ENCODE results near the gene ITPKC.
"Not testable (repeated sequence)": the region's sequence is repeated elsewhere in the genome, so short reads cannot be mapped to it uniquely, and the experiment has no call there.

Gene ITPKC

DNA sequence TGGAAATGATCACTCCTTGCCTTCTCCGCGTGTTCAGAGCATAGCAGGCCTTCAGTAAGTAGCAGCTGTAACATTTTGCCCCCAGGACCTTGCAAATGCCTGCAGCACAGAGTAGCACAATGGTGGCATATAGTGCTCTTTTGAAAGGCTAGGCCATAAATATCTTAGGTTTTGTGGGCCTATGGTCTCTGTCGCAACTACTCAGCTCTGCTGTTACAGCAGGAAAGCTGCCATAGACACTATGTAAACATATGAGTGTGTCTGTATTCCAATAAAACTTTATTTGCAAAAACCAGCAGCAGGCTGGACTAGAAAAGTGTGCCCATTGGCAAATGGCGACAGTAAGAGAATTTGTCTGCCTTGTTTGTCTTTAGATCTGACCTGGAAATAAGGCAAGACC lies 9.4 kb downstream of the ITPKC start:
- H3K4me3 ChIP-seq (ENCODE audit: extremely low read depth, insufficient read depth, low read length, poor library complexity, severe bottlenecking): no peak overlapping the region
- H3K27ac ChIP-seq (ENCODE audit: low read depth, low read length, severe bottlenecking): no peak overlapping the region
- H3K4me1 ChIP-seq (ENCODE audit: control insufficient read depth, insufficient read depth, low read length, poor library complexity, severe bottlenecking): no peaks in the 10 kb centered on the region
- H3K36me3 ChIP-seq (ENCODE audit: control insufficient read depth, insufficient read depth, low read length): peaks cover 85% of the 10 kb centered on the region
- WGBS, 2 experiments (ENCODE audit: insufficient coverage in 2 of 2): 98 to 100% methylated on average over 1 to 3 of the region's 4 CpGs
- no peaks in the 10 kb centered on the region for H3K9me3 ChIP-seq (ENCODE audit: control insufficient read depth, low read length)

- not testable (repeated sequence) for H3K4me1 ChIP-seq (ENCODE audit: control insufficient read depth, insufficient read depth, low read length, poor library complexity, severe bottlenecking); H3K9me3 ChIP-seq (ENCODE audit: control insufficient read depth, low read length); H3K27ac ChIP-seq (ENCODE audit: low read depth, low read length, severe bottlenecking); H3K4me3 ChIP-seq (ENCODE audit: extremely low read depth, insufficient read depth, low read length, poor library complexity, severe bottlenecking)
- peaks cover 96% of the 10 kb centered on the region for H3K36me3 ChIP-seq (ENCODE audit: control insufficient read depth, insufficient read depth, low read length)
- 92 to 94% methylated on average over 3 to 5 of the region's 5 CpGs for WGBS, 2 experiments (ENCODE audit: insufficient coverage in 2 of 2)
These were observed 13.2 kb downstream of the ITPKC start for GRCh38 chr19:40730065-40730464.

GRCh38 chr19:40732304-40732703 lies 15.4 kb downstream of the ITPKC start:
- not testable (repeated sequence) for H3K4me3 ChIP-seq (ENCODE audit: extremely low read depth, insufficient read depth, low read length, poor library complexity, severe bottlenecking); H3K4me1 ChIP-seq (ENCODE audit: control insufficient read depth, insufficient read depth, low read length, poor library complexity, severe bottlenecking); H3K27ac ChIP-seq (ENCODE audit: low read depth, low read length, severe bottlenecking); H3K9me3 ChIP-seq (ENCODE audit: control insufficient read depth, low read length)
- 94 to 100% methylated on average over 3 to 8 of the region's 16 CpGs for WGBS, 2 experiments (ENCODE audit: insufficient coverage in 2 of 2)
- H3K36me3 ChIP-seq (ENCODE audit: control insufficient read depth, insufficient read depth, low read length): peaks cover 98% of the 10 kb centered on the region

DNA sequence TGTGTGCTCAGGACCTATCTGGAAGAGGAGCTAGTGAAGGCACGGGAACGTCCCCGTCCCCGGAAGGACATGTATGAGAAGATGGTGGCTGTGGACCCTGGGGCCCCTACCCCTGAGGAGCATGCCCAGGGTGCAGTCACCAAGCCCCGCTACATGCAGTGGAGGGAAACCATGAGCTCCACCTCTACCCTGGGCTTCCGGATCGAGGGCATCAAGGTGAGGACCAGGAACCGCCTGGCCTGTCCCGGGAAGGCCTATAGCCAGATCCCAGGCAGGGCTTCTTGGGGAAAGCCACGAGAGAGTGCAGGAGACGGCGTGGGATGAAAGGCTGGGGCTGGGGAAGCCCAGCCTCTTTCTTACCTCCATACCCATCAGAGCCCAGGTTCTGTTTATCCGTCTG lies 16.2 kb downstream of the ITPKC start:
- Histone ChIP-seq H3K27ac (ENCODE audit: low read depth, low read length, severe bottlenecking) (no peak overlapping the region), H3K4me3 (ENCODE audit: extremely low read depth, insufficient read depth, low read length, poor library complexity, severe bottlenecking) (no peak overlapping the region), H3K9me3 (ENCODE audit: control insufficient read depth, low read length) (no peaks in the 10 kb centered on the region), H3K4me1 (ENCODE audit: control insufficient read depth, insufficient read depth, low read length, poor library complexity, severe bottlenecking) (no peaks in the 10 kb centered on the region), H3K36me3 (ENCODE audit: control insufficient read depth, insufficient read depth, low read length) (peaks cover 95% of the 10 kb centered on the region)
- WGBS, 2 experiments (ENCODE audit: insufficient coverage in 2 of 2): 91 to 98% methylated on average over 7 to 11 of the region's 13 CpGs

DNA sequence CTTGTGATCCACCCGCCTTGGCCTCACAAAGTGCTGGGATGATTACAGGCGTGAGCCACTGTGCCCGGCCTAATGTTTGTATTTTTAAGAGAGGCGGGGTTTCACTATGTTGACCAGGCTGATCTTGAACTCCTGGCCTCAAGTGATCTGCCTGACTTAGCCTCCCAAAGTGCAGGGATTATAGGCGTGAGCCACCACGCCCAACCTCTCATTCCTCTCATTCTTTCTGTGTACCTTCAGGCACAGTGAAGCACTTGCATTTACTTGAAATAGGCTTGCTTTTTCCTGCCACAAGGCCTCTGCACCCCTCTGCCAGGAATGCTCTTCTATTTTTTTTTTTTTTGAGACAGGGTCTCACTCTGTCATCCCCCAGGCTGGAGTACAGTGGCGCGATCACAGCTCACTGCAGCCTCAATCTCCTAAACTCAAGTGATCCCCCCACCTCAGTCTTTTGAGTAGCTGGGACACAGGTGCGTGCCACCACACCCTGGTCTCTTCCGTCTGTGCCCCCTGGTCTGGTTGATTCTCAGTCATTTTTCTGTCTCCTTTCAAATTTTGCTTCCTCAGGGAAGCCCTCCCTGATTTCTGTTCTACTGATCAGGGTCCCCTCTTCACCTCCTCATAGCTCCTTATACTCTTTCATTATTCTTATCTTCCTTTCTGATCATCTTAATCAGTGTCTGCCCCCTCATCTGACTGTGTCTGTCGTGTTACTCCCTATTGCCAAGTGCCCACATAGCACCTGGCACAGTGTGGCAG lies 18.3 kb downstream of the ITPKC start:
- 96% methylated on average over 10 to 11 of the region's 11 CpGs for WGBS, 2 experiments (ENCODE audit: insufficient coverage in 2 of 2)
- Histone ChIP-seq H3K27ac (ENCODE audit: low read depth, low read length, severe bottlenecking) (no peak overlapping the region), H3K36me3 (ENCODE audit: control insufficient read depth, insufficient read depth, low read length) (peaks cover 89% of the 10 kb centered on the region)

DNA sequence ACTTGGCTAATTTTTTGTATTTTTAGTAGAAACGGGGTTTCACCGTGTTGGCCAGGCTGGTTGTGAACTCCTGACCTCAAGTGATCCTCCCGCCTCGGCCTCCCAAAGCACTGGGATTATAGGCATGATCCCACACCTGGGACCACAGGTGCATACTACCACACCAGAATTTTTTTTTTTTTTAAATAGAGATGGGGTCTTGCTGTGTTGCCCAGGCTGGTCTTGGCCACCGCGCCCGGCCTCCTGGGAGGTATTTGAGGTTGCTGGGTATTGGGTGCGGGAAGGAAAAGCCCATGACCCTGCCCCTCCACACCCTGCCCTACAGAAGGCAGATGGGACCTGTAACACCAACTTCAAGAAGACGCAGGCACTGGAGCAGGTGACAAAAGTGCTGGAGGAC lies 19.7 kb downstream of the ITPKC start:
- Histone ChIP-seq H3K4me3 (ENCODE audit: extremely low read depth, insufficient read depth, low read length, poor library complexity, severe bottlenecking) (no peak overlapping the region), H3K4me1 (ENCODE audit: control insufficient read depth, insufficient read depth, low read length, poor library complexity, severe bottlenecking) (no peaks in the 10 kb centered on the region), H3K27ac (ENCODE audit: low read depth, low read length, severe bottlenecking) (no peak overlapping the region), H3K36me3 (ENCODE audit: control insufficient read depth, insufficient read depth, low read length) (peaks cover 74% of the 10 kb centered on the region), H3K9me3 (ENCODE audit: control insufficient read depth, low read length) (no peaks in the 10 kb centered on the region)
- 94 to 100% methylated on average over 1 to 2 of the region's 9 CpGs for WGBS, 2 experiments (ENCODE audit: insufficient coverage in 2 of 2)

More for the DNA sequence above, 18.3 kb downstream of the ITPKC start:
- Histone ChIP-seq H3K4me3 (ENCODE audit: extremely low read depth, insufficient read depth, low read length, poor library complexity, severe bottlenecking) (no peak overlapping the region), H3K4me1 (ENCODE audit: control insufficient read depth, insufficient read depth, low read length, poor library complexity, severe bottlenecking) (no peaks in the 10 kb centered on the region), H3K9me3 (ENCODE audit: control insufficient read depth, low read length) (no peaks in the 10 kb centered on the region)

- Histone ChIP-seq H3K4me3 (ENCODE audit: extremely low read depth, insufficient read depth, low read length, poor library complexity, severe bottlenecking) (no peak overlapping the region), H3K4me1 (ENCODE audit: control insufficient read depth, insufficient read depth, low read length, poor library complexity, severe bottlenecking) (no peaks in the 10 kb centered on the region), H3K27ac (ENCODE audit: low read depth, low read length, severe bottlenecking) (no peak overlapping the region), H3K36me3 (ENCODE audit: control insufficient read depth, insufficient read depth, low read length) (peaks cover 72% of the 10 kb centered on the region), H3K9me3 (ENCODE audit: control insufficient read depth, low read length) (no peaks in the 10 kb centered on the region)
- 96 to 97% methylated on average over 9 of the region's 9 CpGs for WGBS, 2 experiments (ENCODE audit: insufficient coverage in 2 of 2)
These were observed 20.3 kb downstream of the ITPKC start for GRCh38 chr19:40737102-40737644.

GRCh38 chr19:40739030-40739839 lies 22.3 kb downstream of the ITPKC start:
- peaks cover 58% of the 10 kb centered on the region for H3K36me3 ChIP-seq (ENCODE audit: control insufficient read depth, insufficient read depth, low read length)

DNA sequence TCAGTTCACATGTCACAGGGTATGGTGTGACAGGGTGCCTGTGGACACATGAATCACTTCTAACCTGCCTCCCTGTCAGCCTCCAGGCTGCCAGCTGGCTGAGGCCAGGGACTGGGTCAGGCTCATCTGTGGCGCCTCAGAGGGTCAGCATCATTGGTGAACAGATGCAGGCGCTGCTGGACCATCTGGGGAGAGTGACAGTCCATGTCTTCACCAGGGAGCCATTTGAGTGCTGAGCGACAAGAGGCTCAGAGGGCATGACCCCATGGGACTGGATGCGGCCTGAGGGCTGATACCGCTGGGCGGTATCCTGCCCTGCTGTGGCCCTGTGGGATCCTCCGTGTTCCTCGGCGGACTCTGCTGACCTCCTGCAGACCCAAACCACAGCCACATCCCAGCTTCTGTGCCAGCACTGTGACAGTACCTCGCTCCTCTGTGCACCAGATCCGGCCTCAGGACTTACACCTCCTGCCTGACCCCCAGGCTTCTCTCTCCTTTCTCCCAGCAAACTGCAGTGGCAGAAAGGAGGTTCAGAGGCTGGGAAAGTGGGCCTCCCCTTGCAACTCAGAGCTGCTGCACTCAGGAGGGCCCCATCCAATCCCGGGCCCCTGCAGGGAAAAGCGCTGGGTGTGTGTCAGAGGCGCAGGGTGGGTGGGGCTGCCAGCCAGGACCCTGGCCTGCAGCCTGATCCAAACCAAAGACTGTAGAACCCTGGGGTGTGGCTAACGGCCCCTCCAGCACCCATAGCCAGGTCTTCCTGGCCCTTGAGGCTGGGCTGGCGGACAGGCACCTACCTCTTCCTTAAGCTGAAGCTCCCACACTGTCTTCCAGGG lies 23.2 kb downstream of the ITPKC start:
- H3K27ac ChIP-seq (ENCODE audit: low read depth, low read length, severe bottlenecking): peak overlapping the region; percentile 16

More at GRCh38 chr19:40739030-40739839, 22.3 kb downstream of the ITPKC start:
- Histone ChIP-seq H3K9me3 (ENCODE audit: control insufficient read depth, low read length) (no peaks in the 10 kb centered on the region), H3K4me1 (ENCODE audit: control insufficient read depth, insufficient read depth, low read length, poor library complexity, severe bottlenecking) (no peaks in the 10 kb centered on the region), H3K4me3 (ENCODE audit: extremely low read depth, insufficient read depth, low read length, poor library complexity, severe bottlenecking) (no peak overlapping the region), H3K27ac (ENCODE audit: low read depth, low read length, severe bottlenecking) (no peak overlapping the region)
- WGBS, 2 experiments (ENCODE audit: insufficient coverage in 2 of 2): 94 to 96% methylated on average over 19 to 22 of the region's 22 CpGs

GRCh38 chr19:40740747-40741146 lies 23.8 kb downstream of the ITPKC start:
- peaks cover 43% of the 10 kb centered on the region for H3K36me3 ChIP-seq (ENCODE audit: control insufficient read depth, insufficient read depth, low read length)
- WGBS, 2 experiments (ENCODE audit: insufficient coverage in 2 of 2): 88 to 92% methylated on average over 3 to 5 of the region's 6 CpGs
- peak overlapping the region; percentile 16 for H3K27ac ChIP-seq (ENCODE audit: low read depth, low read length, severe bottlenecking)
- peaks cover 11% of the 10 kb centered on the region for H3K4me1 ChIP-seq (ENCODE audit: control insufficient read depth, insufficient read depth, low read length, poor library complexity, severe bottlenecking)
- no peaks in the 10 kb centered on the region for H3K9me3 ChIP-seq (ENCODE audit: control insufficient read depth, low read length)
- H3K4me3 ChIP-seq (ENCODE audit: extremely low read depth, insufficient read depth, low read length, poor library complexity, severe bottlenecking): no peak overlapping the region

More for the DNA sequence above, 23.2 kb downstream of the ITPKC start:
- WGBS, 2 experiments (ENCODE audit: insufficient coverage in 2 of 2): 78 to 85% methylated on average over 14 to 15 of the region's 16 CpGs
- Histone ChIP-seq H3K4me3 (ENCODE audit: extremely low read depth, insufficient read depth, low read length, poor library complexity, severe bottlenecking) (no peak overlapping the region), H3K36me3 (ENCODE audit: control insufficient read depth, insufficient read depth, low read length) (peaks cover 50% of the 10 kb centered on the region), H3K4me1 (ENCODE audit: control insufficient read depth, insufficient read depth, low read length, poor library complexity, severe bottlenecking) (peaks cover 4% of the 10 kb centered on the region), H3K9me3 (ENCODE audit: control insufficient read depth, low read length) (no peaks in the 10 kb centered on the region)
